Neural crest cell (in vitro differentiated cells): Measurements from ENCODE around the gene SLC46A3. TPM values are rescaled to one million over a fixed set of nuclear protein-coding genes. Genes with fewer than 3 reads are reported as not detected.
A peak's percentile ranks its signal among the peaks of the same experiment; 100 is the strongest.
"Not testable (repeated sequence)": the region's sequence is repeated elsewhere in the genome, so short reads cannot be mapped to it uniquely, and the experiment has no call there.

Experiments used
- DNase-seq: peaks from one replicate; pipeline ENCODE4 v3.0.0; 2021; ENCODE audit warnings: low read depth, mixed read lengths, low spot score
- H3K27ac Mint-ChIP-seq: one replicate; pipeline ENCODE4 v1.8.0; 2021; ENCODE audit warnings: mild to moderate bottlenecking, mixed read lengths; ENCODE audit not compliant: unreplicated experiment
- H3K27me3 Mint-ChIP-seq: 2 replicates; pipeline ENCODE4 v1.8.0; 2021; ENCODE audit warnings: low read depth, mild to moderate bottlenecking, mixed read lengths
- H3K36me3 Mint-ChIP-seq: 2 replicates; pipeline ENCODE4 v1.8.0; 2021; ENCODE audit warnings: low read depth, mild to moderate bottlenecking, mixed read lengths
- H3K4me1 Mint-ChIP-seq: 2 replicates; pipeline ENCODE4 v1.8.0; 2021; ENCODE audit warnings: mixed read lengths
- H3K4me3 Mint-ChIP-seq: one replicate; pipeline ENCODE4 v1.8.0; 2021; ENCODE audit warnings: mild to moderate bottlenecking, mixed read lengths
- H3K9me3 Mint-ChIP-seq: 2 replicates; pipeline ENCODE4 v1.8.0; 2021; ENCODE audit warnings: mixed read lengths
- CTCF ChIP-seq: fragments of 200-600 bp; sonication (generic); conservative IDR thresholded peaks from 2 replicates; pipeline ENCODE4 v1.5.0; 2021; ENCODE audit warnings: antibody characterized with exemption, mild to moderate bottlenecking
- total RNA-seq: library from RNA; stranded (reverse); gene quantifications from 2 replicates; pipeline ENCODE4 v1.2.1, GENCODE V29; 2021

SLC46A3 gene
- total RNA-seq, 1 donor from 2014 or later = 0.75 TPM

- Mint-ChIP-seq H3K27ac (no peak overlapping the region), H3K27me3 (peaks cover 23% of the 10 kb centered on the region), H3K4me1 (no peaks in the 10 kb centered on the region), H3K9me3 (peaks cover 9% of the 10 kb centered on the region), H3K36me3 (peaks cover 2% of the 10 kb centered on the region), H3K4me3 (no peak overlapping the region)
- no peak for TF ChIP-seq CTCF
- no peak for DNase-seq
Measured at GRCh38 chr13:28685892-28686291, 32.9 kb downstream of the SLC46A3 start.

GRCh38 chr13:28685114-28685513, 33.7 kb downstream of the SLC46A3 start:
- Mint-ChIP-seq H3K36me3 (peaks cover 2% of the 10 kb centered on the region), H3K27ac (no peak overlapping the region), H3K9me3 (peaks cover 9% of the 10 kb centered on the region), H3K27me3 (peaks cover 17% of the 10 kb centered on the region), H3K4me3 (no peak overlapping the region), H3K4me1 (no peaks in the 10 kb centered on the region)
- no peak for TF ChIP-seq CTCF
- no peak for DNase-seq

- Mint-ChIP-seq H3K4me3 (no peak overlapping the region), H3K27me3 (peaks cover 13% of the 10 kb centered on the region), H3K36me3 (peaks cover 2% of the 10 kb centered on the region), H3K9me3 (peaks cover 9% of the 10 kb centered on the region), H3K27ac (no peak overlapping the region), H3K4me1 (no peaks in the 10 kb centered on the region)
- no peak for TF ChIP-seq CTCF
- DNase-seq = no peak
Measured at GRCh38 chr13:28684257-28684656, 34.5 kb downstream of the SLC46A3 start.

GRCh38 chr13:28683169-28683568, 35.6 kb downstream of the SLC46A3 start:
- peaks cover 13% of the 10 kb centered on the region for H3K27me3 Mint-ChIP-seq
- DNase-seq, H3K9me3 Mint-ChIP-seq, H3K36me3 Mint-ChIP-seq, H3K4me1 Mint-ChIP-seq, H3K27ac Mint-ChIP-seq, H3K4me3 Mint-ChIP-seq: not testable (repeated sequence)

GRCh38 chr13:28680541-28680940, 38.2 kb downstream of the SLC46A3 start:
- peaks cover 2% of the 10 kb centered on the region for H3K36me3 Mint-ChIP-seq
- H3K27ac Mint-ChIP-seq = no peak overlapping the region
- no peaks in the 10 kb centered on the region for H3K4me1 Mint-ChIP-seq
- no peak overlapping the region for H3K4me3 Mint-ChIP-seq
- no peaks in the 10 kb centered on the region for H3K9me3 Mint-ChIP-seq
- peaks cover 3% of the 10 kb centered on the region for H3K27me3 Mint-ChIP-seq
- no peak for DNase-seq
- TF ChIP-seq CTCF = no peak

GRCh38 chr13:28679628-28680027, 39.1 kb downstream of the SLC46A3 start:
- Mint-ChIP-seq H3K4me1 (no peaks in the 10 kb centered on the region), H3K36me3 (peaks cover 2% of the 10 kb centered on the region), H3K9me3 (no peaks in the 10 kb centered on the region), H3K4me3 (no peak overlapping the region), H3K27ac (no peak overlapping the region), H3K27me3 (no peaks in the 10 kb centered on the region)
- TF ChIP-seq CTCF = peak; percentile 61
- no peak for DNase-seq
